Measurements from ENCODE around the gene SNAP25. TPM values are rescaled to one million over a fixed set of nuclear protein-coding genes. Genes with fewer than 3 reads are reported as not detected.

Gene SNAP25
- total RNA-seq, 4 donors from 2014 or later, result 2.9 to 4.8 (median 3.9) TPM

DNA sequence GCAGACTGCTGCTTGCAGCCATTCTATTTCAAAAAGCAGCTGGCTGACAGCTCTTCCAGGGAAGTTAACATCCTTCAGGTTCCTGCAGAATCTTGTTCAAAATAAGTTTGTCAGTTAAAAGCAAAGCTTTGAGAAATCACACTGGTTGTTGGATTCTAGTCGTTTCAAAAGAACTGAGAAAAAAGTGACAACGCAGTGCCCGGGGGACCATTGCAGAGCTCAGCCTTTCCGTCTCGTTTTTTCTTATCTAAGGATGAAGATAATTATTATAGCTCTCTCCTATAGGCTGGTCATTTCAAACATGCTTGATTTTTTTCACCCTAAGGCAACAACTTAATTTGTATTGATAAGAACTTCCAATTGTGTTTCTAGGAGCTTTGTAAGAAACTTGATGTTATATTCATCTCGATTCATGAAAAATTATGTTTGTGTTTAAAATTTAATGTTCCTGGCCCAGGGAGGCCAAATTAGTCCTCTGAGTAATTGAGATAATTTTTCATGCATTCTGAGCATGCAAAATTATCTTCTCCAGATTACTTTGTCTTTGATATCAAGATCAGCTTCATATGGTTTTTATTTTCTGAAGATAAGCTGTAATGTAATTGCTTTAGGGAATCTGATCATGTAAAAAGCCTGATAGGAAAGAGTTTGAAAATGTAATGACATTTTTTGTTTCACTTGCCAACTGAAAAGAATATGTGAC, 58.4 kb downstream of the SNAP25 start:
- H3K27me3 ChIP-seq, result no peaks in the 10 kb centered on the region
- intact Hi-C loops (cut with DNase I), result no loop called here
- TF ChIP-seq EP300 (IDR thresholded peaks at IDR 0.05), result no peak
- no peak for DNase-seq (ENCODE audit: extremely low spot score)
- H3K36me3 ChIP-seq, result no peaks in the 10 kb centered on the region
- no peak overlapping the region for H3K27ac ChIP-seq (replicated peaks in 1 of 4)
- H3K9me3 ChIP-seq, result no peaks in the 10 kb centered on the region
- H3K4me1 ChIP-seq, result no peaks in the 10 kb centered on the region
- WGBS, result 72% methylated on average over 6 of the region's 6 CpGs
- H3K4me3 ChIP-seq, result no peak overlapping the region

DNA sequence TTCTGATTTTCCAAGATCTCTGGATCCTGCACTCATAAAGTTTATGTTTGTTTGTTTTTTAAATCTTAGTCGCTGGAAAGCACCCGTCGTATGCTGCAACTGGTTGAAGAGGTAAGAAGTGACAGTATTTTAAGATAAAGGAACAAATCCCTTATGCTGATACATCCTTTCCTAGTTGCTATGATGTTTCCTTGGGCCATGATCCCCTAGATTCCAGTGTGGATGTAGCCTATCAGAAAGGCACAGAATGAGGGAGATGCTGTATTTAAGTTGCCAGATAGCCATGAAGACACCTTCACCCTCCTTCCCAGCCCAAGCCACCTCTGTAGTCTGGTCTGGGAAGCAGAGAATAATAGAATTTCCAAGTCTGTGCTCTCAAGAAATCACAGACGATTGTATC, 59.0 kb downstream of the SNAP25 start:
- Histone ChIP-seq H3K27me3 (no peaks in the 10 kb centered on the region), H3K36me3 (no peaks in the 10 kb centered on the region), H3K4me3 (no peak overlapping the region), H3K4me1 (no peaks in the 10 kb centered on the region), H3K27ac (replicated peaks in 1 of 4) (no peak overlapping the region), H3K9me3 (no peaks in the 10 kb centered on the region)
- no peak for TF ChIP-seq POLR2A (IDR thresholded peaks at IDR 0.05; ENCODE audit: low read depth)
- TF ChIP-seq, protein P1, sequence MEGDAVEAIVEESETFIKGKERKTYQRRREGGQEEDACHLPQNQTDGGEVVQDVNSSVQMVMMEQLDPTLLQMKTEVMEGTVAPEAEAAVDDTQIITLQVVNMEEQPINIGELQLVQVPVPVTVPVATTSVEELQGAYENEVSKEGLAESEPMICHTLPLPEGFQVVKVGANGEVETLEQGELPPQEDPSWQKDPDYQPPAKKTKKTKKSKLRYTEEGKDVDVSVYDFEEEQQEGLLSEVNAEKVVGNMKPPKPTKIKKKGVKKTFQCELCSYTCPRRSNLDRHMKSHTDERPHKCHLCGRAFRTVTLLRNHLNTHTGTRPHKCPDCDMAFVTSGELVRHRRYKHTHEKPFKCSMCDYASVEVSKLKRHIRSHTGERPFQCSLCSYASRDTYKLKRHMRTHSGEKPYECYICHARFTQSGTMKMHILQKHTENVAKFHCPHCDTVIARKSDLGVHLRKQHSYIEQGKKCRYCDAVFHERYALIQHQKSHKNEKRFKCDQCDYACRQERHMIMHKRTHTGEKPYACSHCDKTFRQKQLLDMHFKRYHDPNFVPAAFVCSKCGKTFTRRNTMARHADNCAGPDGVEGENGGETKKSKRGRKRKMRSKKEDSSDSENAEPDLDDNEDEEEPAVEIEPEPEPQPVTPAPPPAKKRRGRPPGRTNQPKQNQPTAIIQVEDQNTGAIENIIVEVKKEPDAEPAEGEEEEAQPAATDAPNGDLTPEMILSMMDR (IDR thresholded peaks at IDR 0.05), result no peak
- no peak for TF ChIP-seq EP300 (IDR thresholded peaks at IDR 0.05)
- TF ChIP-seq POLR2AphosphoS5 (IDR thresholded peaks at IDR 0.05), result no peak
- 81% methylated on average over 4 of the region's 4 CpGs for WGBS
- intact Hi-C loops (cut with DNase I), result no loop called here
- DNase-seq (ENCODE audit: extremely low spot score), result peak; percentile 55

DNA sequence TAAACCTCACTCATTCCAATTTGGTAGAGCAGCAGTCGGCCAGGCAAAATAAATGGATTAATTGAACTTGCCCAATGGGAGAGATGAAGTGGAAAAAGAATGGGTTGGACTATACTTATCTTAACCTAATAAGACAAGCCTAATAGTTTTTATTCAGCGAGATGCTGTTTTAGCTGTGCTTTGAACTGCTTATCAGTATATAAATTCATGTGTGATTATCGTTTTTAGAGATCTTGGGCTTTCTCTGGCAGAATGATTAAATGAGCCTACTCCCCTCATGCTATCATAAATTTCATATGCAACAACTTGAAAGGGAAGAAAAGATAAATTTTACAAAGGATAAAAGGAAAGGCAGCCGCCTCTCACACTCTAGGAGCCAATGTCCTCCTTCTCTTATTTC, 59.8 kb downstream of the SNAP25 start:
- no peaks in the 10 kb centered on the region for H3K9me3 ChIP-seq
- H3K4me3 ChIP-seq, result no peak overlapping the region
- intact Hi-C loops (cut with DNase I), result no loop called here
- peak; percentile 14 for DNase-seq (ENCODE audit: extremely low spot score)
- H3K27ac ChIP-seq (replicated peaks in 1 of 4), result no peak overlapping the region
- no peaks in the 10 kb centered on the region for H3K4me1 ChIP-seq
- TF ChIP-seq, protein P1 (IDR thresholded peaks at IDR 0.05), result no peak
- TF ChIP-seq POLR2A (IDR thresholded peaks at IDR 0.05; ENCODE audit: low read depth) (no peak), POLR2AphosphoS5 (IDR thresholded peaks at IDR 0.05) (no peak), EP300 (IDR thresholded peaks at IDR 0.05) (no peak)
- no peaks in the 10 kb centered on the region for H3K27me3 ChIP-seq
- 85% methylated on average over 4 of the region's 4 CpGs for WGBS
- H3K36me3 ChIP-seq, result no peaks in the 10 kb centered on the region

DNA sequence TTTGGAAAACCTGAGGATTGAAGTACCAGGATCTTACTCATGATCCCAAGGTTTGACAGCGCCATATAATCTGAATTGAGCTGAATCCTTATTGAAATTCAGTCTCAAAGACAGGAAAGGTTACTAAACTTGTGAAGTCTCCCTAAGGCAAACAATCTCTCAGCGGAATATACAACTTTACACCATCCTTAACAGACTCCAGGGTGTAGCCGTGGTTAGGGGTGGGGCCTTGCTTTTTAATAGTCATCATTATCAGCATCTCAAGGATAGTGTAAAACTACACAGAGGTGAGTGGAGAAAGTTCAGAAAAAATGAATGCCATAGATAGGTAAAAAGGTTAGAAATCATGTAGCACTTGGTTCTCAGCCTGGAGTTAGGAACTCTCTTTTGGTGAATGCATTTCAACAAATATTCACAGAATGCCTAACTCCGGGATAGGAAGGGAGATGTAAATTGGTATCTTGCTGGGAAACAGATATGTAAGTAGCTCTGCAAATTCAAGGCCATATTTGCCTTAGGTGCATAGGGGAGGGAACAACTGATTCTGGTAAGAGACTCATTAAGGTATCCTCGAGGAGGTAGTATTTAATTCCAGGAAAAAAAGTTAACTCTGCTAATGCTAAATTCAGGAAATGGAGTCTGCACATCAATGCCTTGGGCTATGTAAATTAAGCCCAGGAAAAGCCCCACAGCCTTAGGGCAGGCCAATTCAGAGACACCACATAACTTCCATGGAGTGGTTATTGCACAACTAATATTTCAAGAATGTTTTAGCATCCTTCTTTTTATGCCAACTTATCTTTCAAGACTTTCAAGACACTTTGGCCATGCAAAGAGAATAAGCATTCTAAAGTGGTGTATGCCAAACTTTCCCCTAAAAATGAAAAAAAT, 61.6 kb downstream of the SNAP25 start:
- TF ChIP-seq, protein P1 (IDR thresholded peaks at IDR 0.05), result no peak
- TF ChIP-seq POLR2A (IDR thresholded peaks at IDR 0.05; ENCODE audit: low read depth) (no peak), EP300 (IDR thresholded peaks at IDR 0.05) (no peak), POLR2AphosphoS5 (IDR thresholded peaks at IDR 0.05) (no peak)
- 69% methylated on average over 5 of the region's 5 CpGs for WGBS
- H3K4me1 ChIP-seq, result no peaks in the 10 kb centered on the region
- intact Hi-C loops (cut with DNase I), result no loop called here
- no peaks in the 10 kb centered on the region for H3K36me3 ChIP-seq
- no peak overlapping the region for H3K27ac ChIP-seq (replicated peaks in 1 of 4)
- no peaks in the 10 kb centered on the region for H3K27me3 ChIP-seq
- no peak overlapping the region for H3K4me3 ChIP-seq
- no peaks in the 10 kb centered on the region for H3K9me3 ChIP-seq
- DNase-seq (ENCODE audit: extremely low spot score), result peak; percentile 62

DNA sequence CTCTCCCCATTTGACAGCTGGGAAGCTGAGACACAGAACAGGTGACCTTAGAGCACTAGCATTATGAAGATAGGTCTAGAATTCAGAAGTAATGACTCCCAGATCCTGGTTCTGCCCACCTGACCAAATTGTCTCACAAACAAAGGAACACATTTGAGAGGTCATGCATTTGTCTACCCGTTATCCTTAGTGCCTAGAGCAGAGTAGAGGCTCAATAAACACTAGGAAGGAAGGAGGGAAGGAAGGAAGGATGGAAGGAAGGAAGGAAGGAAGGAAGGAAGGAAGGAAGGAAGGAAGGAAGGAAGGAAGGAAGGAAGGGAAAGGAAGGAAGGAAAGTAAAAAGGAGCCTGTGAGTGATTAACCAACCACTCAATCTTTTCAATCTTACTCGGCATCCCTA, 63.3 kb downstream of the SNAP25 start:
- H3K9me3 ChIP-seq, result no peaks in the 10 kb centered on the region
- TF ChIP-seq POLR2A (IDR thresholded peaks at IDR 0.05; ENCODE audit: low read depth), result no peak
- TF ChIP-seq, protein P1 (IDR thresholded peaks at IDR 0.05), result no peak
- no peak for TF ChIP-seq EP300 (IDR thresholded peaks at IDR 0.05)
- TF ChIP-seq POLR2AphosphoS5 (IDR thresholded peaks at IDR 0.05), result no peak
- intact Hi-C loops (cut with DNase I), result no loop called here
- H3K4me3 ChIP-seq, result no peak overlapping the region
- no peaks in the 10 kb centered on the region for H3K27me3 ChIP-seq
- H3K4me1 ChIP-seq, result no peaks in the 10 kb centered on the region
- H3K27ac ChIP-seq (replicated peaks in 1 of 4), result no peak overlapping the region
- no peak for DNase-seq (ENCODE audit: extremely low spot score)
- 83% methylated on average over 2 of the region's 2 CpGs for WGBS
- H3K36me3 ChIP-seq, result no peaks in the 10 kb centered on the region

Measured in esophagus muscularis mucosa (tissue), 4 donors.